K562 (cell line): Measurements from ENCODE around the gene UBE2O. TPM values are rescaled to one million over a fixed set of nuclear protein-coding genes. Genes with fewer than 3 reads are reported as not detected.

Experiments
- KDM4B ChIP-seq, 2 experiments: fragments of 450-650 bp in 1 of 2; sonication (generic) in 1 of 2; IDR thresholded peaks; 2 replicates each; pipeline ENCODE4 v1.6.1; 2016 to 2017; ENCODE audit warnings: borderline replicate concordance in 2 of 2, antibody characterized with exemption in 1 of 2, low read depth in 1 of 2, mild to moderate bottlenecking in 1 of 2
- SMARCA5 ChIP-seq: fragments of 450-650 bp; IDR thresholded peaks from 2 replicates; pipeline ENCODE4 v1.6.1; 2016
- polyA plus RNA-seq, 8 experiments: library from polyadenylated mRNA; depleted of rRNA in 4 of 8; stranded (reverse) in 5 of 8; unstranded in 3 of 8; fragments of >200 nt; fragmentation: Nextera tagmentation in 2 of 8; fragmentation: Illumina TruSeq in 1 of 8; extraction: Ambion mirVana in 2 of 8; extraction: Trizol in 1 of 8; gene quantifications; 2 replicates each; pipeline versions ENCODE4 v1.2.1 to v1.2.3, GENCODE V29; 2011 to 2014; ENCODE audit warnings: inconsistent platforms in 1 of 8, missing spikeins in 1 of 8
- total RNA-seq, 7 experiments: library from RNA; depleted of rRNA in 6 of 7; stranded (reverse); fragments of >200 nt in 6 of 7; fragmentation: Illumina TruSeq in 2 of 7; extraction: Trizol in 2 of 7; gene quantifications; 2 replicates each; pipeline versions ENCODE4 v1.2.1 to v1.2.3, GENCODE V29; 2011 to 2021; ENCODE audit warnings: low replicate concordance in 1 of 7
- TF ChIP-seq, protein P1 (sequence below): fragments of 200-800 bp; sonication (Bioruptor generic); IDR thresholded peaks from 2 replicates; pipeline ENCODE4 v1.6.1; 2016; ENCODE audit warnings: missing genetic modification characterization, missing compliant biosample characterization
- TF ChIP-seq, protein P2 (sequence below): sonication (generic); formaldehyde crosslinking; IDR thresholded peaks from 2 replicates; pipeline ENCODE4 v1.8.1; 2023; ENCODE audit warnings: mild to moderate bottlenecking, missing genetic modification reagents

Gene UBE2O
- total and polyA plus RNA-seq, 9 of the 15 experiments (the other 6 are each of a cell fraction or from before 2014, with no cell fraction given): 1.6 to 39.7 (median 13.3) TPM

GRCh38 chr17:76475302-76475701, 22.4 kb upstream of the UBE2O start (continued):
- TF ChIP-seq, protein P1, sequence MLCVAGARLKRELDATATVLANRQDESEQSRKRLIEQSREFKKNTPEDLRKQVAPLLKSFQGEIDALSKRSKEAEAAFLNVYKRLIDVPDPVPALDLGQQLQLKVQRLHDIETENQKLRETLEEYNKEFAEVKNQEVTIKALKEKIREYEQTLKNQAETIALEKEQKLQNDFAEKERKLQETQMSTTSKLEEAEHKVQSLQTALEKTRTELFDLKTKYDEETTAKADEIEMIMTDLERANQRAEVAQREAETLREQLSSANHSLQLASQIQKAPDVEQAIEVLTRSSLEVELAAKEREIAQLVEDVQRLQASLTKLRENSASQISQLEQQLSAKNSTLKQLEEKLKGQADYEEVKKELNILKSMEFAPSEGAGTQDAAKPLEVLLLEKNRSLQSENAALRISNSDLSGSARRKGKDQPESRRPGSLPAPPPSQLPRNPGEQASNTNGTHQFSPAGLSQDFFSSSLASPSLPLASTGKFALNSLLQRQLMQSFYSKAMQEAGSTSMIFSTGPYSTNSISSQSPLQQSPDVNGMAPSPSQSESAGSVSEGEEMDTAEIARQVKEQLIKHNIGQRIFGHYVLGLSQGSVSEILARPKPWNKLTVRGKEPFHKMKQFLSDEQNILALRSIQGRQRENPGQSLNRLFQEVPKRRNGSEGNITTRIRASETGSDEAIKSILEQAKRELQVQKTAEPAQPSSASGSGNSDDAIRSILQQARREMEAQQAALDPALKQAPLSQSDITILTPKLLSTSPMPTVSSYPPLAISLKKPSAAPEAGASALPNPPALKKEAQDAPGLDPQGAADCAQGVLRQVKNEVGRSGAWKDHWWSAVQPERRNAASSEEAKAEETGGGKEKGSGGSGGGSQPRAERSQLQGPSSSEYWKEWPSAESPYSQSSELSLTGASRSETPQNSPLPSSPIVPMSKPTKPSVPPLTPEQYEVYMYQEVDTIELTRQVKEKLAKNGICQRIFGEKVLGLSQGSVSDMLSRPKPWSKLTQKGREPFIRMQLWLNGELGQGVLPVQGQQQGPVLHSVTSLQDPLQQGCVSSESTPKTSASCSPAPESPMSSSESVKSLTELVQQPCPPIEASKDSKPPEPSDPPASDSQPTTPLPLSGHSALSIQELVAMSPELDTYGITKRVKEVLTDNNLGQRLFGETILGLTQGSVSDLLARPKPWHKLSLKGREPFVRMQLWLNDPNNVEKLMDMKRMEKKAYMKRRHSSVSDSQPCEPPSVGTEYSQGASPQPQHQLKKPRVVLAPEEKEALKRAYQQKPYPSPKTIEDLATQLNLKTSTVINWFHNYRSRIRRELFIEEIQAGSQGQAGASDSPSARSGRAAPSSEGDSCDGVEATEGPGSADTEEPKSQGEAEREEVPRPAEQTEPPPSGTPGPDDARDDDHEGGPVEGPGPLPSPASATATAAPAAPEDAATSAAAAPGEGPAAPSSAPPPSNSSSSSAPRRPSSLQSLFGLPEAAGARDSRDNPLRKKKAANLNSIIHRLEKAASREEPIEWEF (CRISPR knock-in tag): no peak
- TF ChIP-seq SMARCA5 (peak; percentile 60; the same call in 1 of the 2 replicates), KDM4B (IDR thresholded peaks at IDR 0.05; ENCODE audit: borderline replicate concordance in 2 of 2, low read depth in 1 of 2) (no peak)
- TF ChIP-seq, protein P2, sequence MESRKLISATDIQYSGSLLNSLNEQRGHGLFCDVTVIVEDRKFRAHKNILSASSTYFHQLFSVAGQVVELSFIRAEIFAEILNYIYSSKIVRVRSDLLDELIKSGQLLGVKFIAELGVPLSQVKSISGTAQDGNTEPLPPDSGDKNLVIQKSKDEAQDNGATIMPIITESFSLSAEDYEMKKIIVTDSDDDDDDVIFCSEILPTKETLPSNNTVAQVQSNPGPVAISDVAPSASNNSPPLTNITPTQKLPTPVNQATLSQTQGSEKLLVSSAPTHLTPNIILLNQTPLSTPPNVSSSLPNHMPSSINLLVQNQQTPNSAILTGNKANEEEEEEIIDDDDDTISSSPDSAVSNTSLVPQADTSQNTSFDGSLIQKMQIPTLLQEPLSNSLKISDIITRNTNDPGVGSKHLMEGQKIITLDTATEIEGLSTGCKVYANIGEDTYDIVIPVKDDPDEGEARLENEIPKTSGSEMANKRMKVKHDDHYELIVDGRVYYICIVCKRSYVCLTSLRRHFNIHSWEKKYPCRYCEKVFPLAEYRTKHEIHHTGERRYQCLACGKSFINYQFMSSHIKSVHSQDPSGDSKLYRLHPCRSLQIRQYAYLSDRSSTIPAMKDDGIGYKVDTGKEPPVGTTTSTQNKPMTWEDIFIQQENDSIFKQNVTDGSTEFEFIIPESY (CRISPR knock-in tag): no peak
